Neural cell (in vitro differentiated cells): ENCODE measurements around the gene GPR25.

Experiments
- CTCF ChIP-seq: fragments of 450-650 bp; IDR thresholded peaks from 2 replicates; pipeline ENCODE4 v1.5.1; 2014; ENCODE audit warnings: antibody characterized with exemption, mild to moderate bottlenecking, moderate library complexity; ENCODE audit not compliant: poor library complexity, severe bottlenecking
- EP300 ChIP-seq: fragments of 450-650 bp; conservative IDR thresholded peaks from 2 replicates; pipeline ENCODE4 v1.6.1; 2014; ENCODE audit warnings: antibody characterized with exemption, mild to moderate bottlenecking, moderate library complexity; ENCODE audit not compliant: poor library complexity, severe bottlenecking
- EZH2 ChIP-seq: fragments of 200-600, 300-800 bp; shearing (Covaris generic), sonication (generic); IDR thresholded peaks from 2 replicates; pipeline ENCODE4 v1.6.1; 2014; ENCODE audit warnings: antibody characterized with exemption, low read length, borderline replicate concordance, mild to moderate bottlenecking; ENCODE audit not compliant: insufficient read depth, poor library complexity, severe bottlenecking
- MXI1 ChIP-seq: fragments of 450-650 bp; conservative IDR thresholded peaks from 2 replicates; pipeline ENCODE4 v1.6.1; 2014; ENCODE audit warnings: antibody characterized with exemption, mild to moderate bottlenecking; ENCODE audit not compliant: poor library complexity, severe bottlenecking
- POLR2AphosphoS5 ChIP-seq: IDR thresholded peaks from 2 replicates; pipeline ENCODE4 v1.6.1; 2012
- REST ChIP-seq: IDR thresholded peaks from 2 replicates; pipeline ENCODE4 v1.6.1; 2012; ENCODE audit warnings: borderline replicate concordance

- TF ChIP-seq MXI1, result no peak
- TF ChIP-seq CTCF, result no peak
- TF ChIP-seq REST, result no peak
- no peak for TF ChIP-seq EZH2
- no peak for TF ChIP-seq EP300
- no peak for TF ChIP-seq POLR2AphosphoS5
These were observed 38.4 kb upstream of the GPR25 start for GRCh38 chr1:200834383-200834782.
